Skeletal muscle cell (primary cell): Measurements from ENCODE around the gene OR5AU1.
A peak's percentile ranks its signal among the peaks of the same experiment; 100 is the strongest.

Experiments
- DNase-seq: peaks from one replicate; pipeline ENCODE4 v3.0.0-alpha.2; 2010; ENCODE audit warnings: low read depth
- H3K4me3 ChIP-seq: 2 replicates; pipeline ENCODE4 v1.5.1; 2011; ENCODE audit warnings: low read depth, mild to moderate bottlenecking, control low read depth, low read length, moderate library complexity

Gene OR5AU1

GRCh38 chr14:21155963-21156362 lies at the start of gene OR5AU1:
OR5AU1 (minus strand) TSS chr14:21156063; CDS start chr14:21155872, 191 bp downstream.
- H3K4me3 ChIP-seq = no peak within 1 kb of the TSS
- DNase-seq = no peak

- H3K4me3 ChIP-seq = no peak overlapping the region
- DNase-seq = no peak
Observed at GRCh38 chr14:21205026-21205677, 49.3 kb upstream of the OR5AU1 start.

GRCh38 chr14:21204167-21205025 lies 48.5 kb upstream of the OR5AU1 start:
- DNase-seq = no peak
- no peak overlapping the region for H3K4me3 ChIP-seq

- DNase-seq = no peak
- no peak overlapping the region for H3K4me3 ChIP-seq
Observed at GRCh38 chr14:21203470-21204166, 47.8 kb upstream of the OR5AU1 start.

- H3K4me3 ChIP-seq = no peak overlapping the region
- no peak for DNase-seq
Observed at GRCh38 chr14:21202463-21203358, 46.8 kb upstream of the OR5AU1 start.

- no peak for DNase-seq
- no peak overlapping the region for H3K4me3 ChIP-seq
Observed at GRCh38 chr14:21201732-21202462, 46.0 kb upstream of the OR5AU1 start.

- no peak for DNase-seq
- H3K4me3 ChIP-seq = no peak overlapping the region
Observed at GRCh38 chr14:21200752-21201461, 45.0 kb upstream of the OR5AU1 start.

- no peak for DNase-seq
- no peak overlapping the region for H3K4me3 ChIP-seq
Observed at GRCh38 chr14:21199611-21200560, 44.0 kb upstream of the OR5AU1 start.

- DNase-seq = no peak
- no peak overlapping the region for H3K4me3 ChIP-seq
Observed at GRCh38 chr14:21197418-21198205, 41.7 kb upstream of the OR5AU1 start.

GRCh38 chr14:21194597-21194996 lies 38.7 kb upstream of the OR5AU1 start:
- H3K4me3 ChIP-seq = no peak overlapping the region
- no peak for DNase-seq

GRCh38 chr14:21192875-21193535 lies 37.1 kb upstream of the OR5AU1 start:
- DNase-seq = peak; percentile 9
- no peak overlapping the region for H3K4me3 ChIP-seq

- no peak for DNase-seq
- peak overlapping the region; percentile 37 for H3K4me3 ChIP-seq
Observed at GRCh38 chr14:21192447-21192822, 36.6 kb upstream of the OR5AU1 start.

GRCh38 chr14:21191809-21192446 lies 36.1 kb upstream of the OR5AU1 start:
- H3K4me3 ChIP-seq = peak overlapping the region; percentile 37
- peak; percentile 6 for DNase-seq

- peak overlapping the region; percentile 37 for H3K4me3 ChIP-seq
- DNase-seq = no peak
Observed at GRCh38 chr14:21191261-21191808, 35.5 kb upstream of the OR5AU1 start.

GRCh38 chr14:21185491-21185890 lies 29.6 kb upstream of the OR5AU1 start:
- DNase-seq = no peak
- H3K4me3 ChIP-seq = no peak overlapping the region
